SK-N-SH (cell line): Measurements from ENCODE around the gene SUV39H2. TPM values are rescaled to one million over a fixed set of nuclear protein-coding genes. Genes with fewer than 3 reads are reported as not detected.

ENCODE experiments used
- CTCF ChIA-PET: fragments of 300-600, 350-600 bp; formaldehyde crosslinking; extraction: SDS; loops from one replicate; lab custom pipeline; 2021; lab: Yijun Ruan, JAX
- POLR2A ChIA-PET: fragments of 350-600 bp; sonication (Branson Sonifier 250); formaldehyde crosslinking; extraction: SDS; loops from one replicate; lab custom pipeline; 2020; ENCODE audit warnings: antibody characterized with exemption, inconsistent platforms; lab: Yijun Ruan, JAX
- DNase-seq: peaks from one replicate; pipeline ENCODE4 v3.0.0; 2012
- H2AFZ ChIP-seq: fragments of 200-600 bp; sonication (generic); 2 replicates; pipeline ENCODE4 v1.8.1; 2016; ENCODE audit warnings: antibody characterized with exemption, mild to moderate bottlenecking, low read depth
- H3F3A ChIP-seq: fragments of 200-600 bp; sonication (generic); replicated peaks from 2 replicates; pipeline ENCODE3; 2016; ENCODE audit warnings: antibody characterized with exemption, mild to moderate bottlenecking; ENCODE audit not compliant: insufficient read depth
- H3K27ac ChIP-seq, 2 experiments: fragments of 200-500 bp in 1 of 2; fragments of 200-600 bp in 1 of 2; sonication (Bioruptor generic) in 1 of 2; sonication (generic), shearing (Covaris generic) in 1 of 2; 2 replicates each; pipeline versions ENCODE4 v1.5.1 to v1.6.1; 2014 to 2016; ENCODE audit warnings: low read depth in 2 of 2, inconsistent platforms in 1 of 2, low read length in 1 of 2, mild to moderate bottlenecking in 1 of 2, mixed read lengths in 1 of 2
- H3K27me3 ChIP-seq: fragments of 200-600 bp; sonication (generic), shearing (Covaris generic); 2 replicates; pipeline ENCODE4 v1.6.1; 2016; ENCODE audit warnings: mixed run types; ENCODE audit not compliant: insufficient read depth
- H3K36me3 ChIP-seq, 2 experiments: fragments of 200-500 bp in 1 of 2; fragments of 200-600 bp in 1 of 2; sonication (Bioruptor generic) in 1 of 2; sonication (generic) in 1 of 2; replicated peaks in 1 of 2; 2 replicates each; pipeline versions ENCODE3 to v1.5.1; 2014 to 2016; ENCODE audit warnings: low read length in 1 of 2, mild to moderate bottlenecking in 1 of 2; ENCODE audit not compliant: insufficient read depth in 2 of 2, control insufficient read depth in 1 of 2
- H3K4me1 ChIP-seq, 2 experiments: fragments of 200-500 bp in 1 of 2; fragments of 200-600 bp in 1 of 2; sonication (Bioruptor generic) in 1 of 2; sonication (generic), shearing (Covaris generic) in 1 of 2; 2 replicates each; pipeline versions ENCODE4 v1.5.1 to v1.6.1; 2014 to 2016; ENCODE audit warnings: low read depth in 1 of 2, low read length in 1 of 2, mixed run types in 1 of 2; ENCODE audit not compliant: insufficient read depth in 2 of 2, control insufficient read depth in 1 of 2
- H3K4me2 ChIP-seq: fragments of 200-600 bp; sonication (generic), shearing (Covaris generic); 2 replicates; pipeline ENCODE4 v1.6.1; 2017; ENCODE audit warnings: mixed run types
- H3K4me3 ChIP-seq, 2 experiments: fragments of 200-500 bp in 1 of 2; fragments of 200-600 bp in 1 of 2; sonication (Bioruptor generic) in 1 of 2; sonication (generic), shearing (Covaris generic) in 1 of 2; 2 replicates each; pipeline versions ENCODE4 v1.5.1 to v1.8.1; 2014 to 2016; ENCODE audit warnings: low read depth in 2 of 2, inconsistent platforms in 1 of 2, low read length in 1 of 2, mild to moderate bottlenecking in 1 of 2, mixed read lengths in 1 of 2, moderate library complexity in 1 of 2
- H3K79me2 ChIP-seq: fragments of 200-600 bp; sonication (generic); 2 replicates; pipeline ENCODE4 v1.8.1; 2017; ENCODE audit warnings: mild to moderate bottlenecking; ENCODE audit not compliant: insufficient read depth
- H3K9ac ChIP-seq: fragments of 200-600 bp; sonication (generic); 2 replicates; pipeline ENCODE4 v1.6.1; 2017; ENCODE audit warnings: mixed run types
- H3K9me2 ChIP-seq: fragments of 200-600 bp; sonication (generic); 2 replicates; pipeline ENCODE4 v1.6.1; 2017; ENCODE audit warnings: mixed run types
- H3K9me3 ChIP-seq: fragments of 200-600 bp; sonication (generic); 2 replicates; pipeline ENCODE4 v1.6.1; 2017; ENCODE audit warnings: mixed run types, mild to moderate bottlenecking, moderate library complexity
- H4K20me1 ChIP-seq: fragments of 200-600 bp; sonication (generic); 2 replicates; pipeline ENCODE4 v1.6.1; 2017; ENCODE audit warnings: mild to moderate bottlenecking, mixed run types; ENCODE audit not compliant: insufficient read depth
- EP300 ChIP-seq, 2 experiments: IDR thresholded peaks; 2 replicates each; pipeline versions ENCODE4 v1.4.0 to v1.6.1; 2012; ENCODE audit warnings: borderline replicate concordance in 1 of 2, low read depth in 1 of 2, low read length in 1 of 2
- EZH2phosphoT487 ChIP-seq: fragments of 200-600 bp; sonication (generic); IDR thresholded peaks from 2 replicates; pipeline ENCODE4 v1.6.1; 2017; ENCODE audit warnings: low read depth, mixed run types, mild to moderate bottlenecking, antibody characterized with exemption, moderate library complexity, borderline replicate concordance
- FOXJ3 ChIP-seq: sonication (generic); formaldehyde crosslinking; IDR thresholded peaks from 2 replicates; pipeline ENCODE4 v1.5.1; 2020; ENCODE audit warnings: mild to moderate bottlenecking, missing genetic modification reagents
- FOXM1 ChIP-seq: IDR thresholded peaks from 2 replicates; pipeline ENCODE4 v1.4.0; 2012; ENCODE audit warnings: low read depth, mild to moderate bottlenecking
- GABPA ChIP-seq: IDR thresholded peaks from 2 replicates; pipeline ENCODE4 v1.4.0; 2012; ENCODE audit warnings: low read depth, mild to moderate bottlenecking
- JUND ChIP-seq: IDR thresholded peaks from 2 replicates; pipeline ENCODE4 v1.4.0; 2012
- NFIC ChIP-seq: IDR thresholded peaks from 2 replicates; pipeline ENCODE4 v1.4.0; 2012; ENCODE audit warnings: borderline replicate concordance
- NRF1 ChIP-seq: IDR thresholded peaks from 2 replicates; pipeline ENCODE4 v1.6.1; 2012; ENCODE audit warnings: low read depth, mild to moderate bottlenecking, low read length
- RFX5 ChIP-seq: IDR thresholded peaks from 2 replicates; pipeline ENCODE4 v1.6.1; 2012; ENCODE audit warnings: mild to moderate bottlenecking, improper control_type of control experiment, low read length
- SIN3A ChIP-seq: IDR thresholded peaks from 2 replicates; pipeline ENCODE4 v1.6.1; 2012; ENCODE audit warnings: low read depth, mild to moderate bottlenecking, low read length, moderate library complexity, borderline replicate concordance
- SMC3 ChIP-seq: IDR thresholded peaks from 2 replicates; pipeline ENCODE4 v1.6.1; 2012; ENCODE audit warnings: low read depth, low read length, improper control_type of control experiment
- TAF1 ChIP-seq: IDR thresholded peaks from 2 replicates; pipeline ENCODE4 v1.6.1; 2012; ENCODE audit warnings: low read depth, mild to moderate bottlenecking, low read length, moderate library complexity, borderline replicate concordance
- USF1 ChIP-seq: IDR thresholded peaks from 2 replicates; pipeline ENCODE4 v1.4.0; 2012; ENCODE audit warnings: low read depth, borderline replicate concordance
- WGBS: methylation state at CpG from one replicate; pipeline ENCODE4 v1.1.6; 2017; ENCODE audit warnings: low lambda C conversion rate; 5-methylcytosine and 5-hydroxymethylcytosine counted together
- polyA plus RNA-seq, 3 experiments: library from polyadenylated mRNA; depleted of rRNA; stranded (reverse); fragments of >200 nt; gene quantifications; 2 replicates each; pipeline ENCODE4 v1.2.3, GENCODE V29; 2012

The SUV39H2 gene
- polyA plus RNA-seq, 1 of the 3 experiments (the other 2 are of a cell fraction), result 4.6 TPM

GRCh38 chr10:14858338-14858960, 20.2 kb upstream of the SUV39H2 start:
- H3K9me3 ChIP-seq, result no peaks in the 10 kb centered on the region
- H3K4me2 ChIP-seq, result no peak overlapping the region
- no peaks in the 10 kb centered on the region for H3K27me3 ChIP-seq
- ChIA-PET CTCF (no interaction called here), POLR2A (no interaction called here)
- no peak overlapping the region for H3K27ac ChIP-seq
- H3K9me2 ChIP-seq, result no peaks in the 10 kb centered on the region
- TF ChIP-seq EZH2phosphoT487 (no peak), RFX5 (no peak), EP300 (IDR thresholded peaks at IDR 0.05; ENCODE audit: borderline replicate concordance in 1 of 2, low read depth in 1 of 2, low read length in 1 of 2) (no peak), TAF1 (no peak), NFIC (no peak), FOXM1 (no peak), USF1 (no peak), JUND (no peak), GABPA (no peak), FOXJ3 (CRISPR knock-in tag) (no peak), SIN3A (no peak), SMC3 (no peak), NRF1 (no peak)
- no peaks in the 10 kb centered on the region; a peak in 2 of 4 replicates for H3K4me1 ChIP-seq
- H3K9ac ChIP-seq, result no peak overlapping the region
- H4K20me1 ChIP-seq, result no peaks in the 10 kb centered on the region
- no peaks in the 10 kb centered on the region for H3K79me2 ChIP-seq
- peaks cover 25 to 34% of the 10 kb centered on the region in 2 experiments for H3K36me3 ChIP-seq
- H2AFZ ChIP-seq, result no peak overlapping the region
- 94% methylated on average over 6 of the region's 6 CpGs for WGBS
- H3F3A ChIP-seq, result no peaks in the 10 kb centered on the region
- DNase-seq, result no peak
- no peak overlapping the region for H3K4me3 ChIP-seq

GRCh38 chr10:14859043-14859442, 19.6 kb upstream of the SUV39H2 start:
- DNase-seq, result no peak
- Histone ChIP-seq H3K79me2 (no peaks in the 10 kb centered on the region), H3K27me3 (no peaks in the 10 kb centered on the region), H2AFZ (no peak overlapping the region), H3F3A (no peaks in the 10 kb centered on the region), H3K9me2 (no peaks in the 10 kb centered on the region), H3K4me1 (no peaks in the 10 kb centered on the region; a peak in 2 of 4 replicates), H4K20me1 (no peaks in the 10 kb centered on the region), H3K9me3 (no peaks in the 10 kb centered on the region), H3K4me2 (no peak overlapping the region), H3K36me3 (peaks cover 19 to 32% of the 10 kb centered on the region in 2 experiments), H3K4me3 (no peak overlapping the region), H3K9ac (no peak overlapping the region)
- WGBS, result 93% methylated on average over 5 of the region's 5 CpGs
- ChIA-PET CTCF (no interaction called here), POLR2A (no interaction called here)
- no peak for TF ChIP-seq FOXM1
- TF ChIP-seq, all 33 proteins: peak for 0
- H3K27ac ChIP-seq, result no peak overlapping the region
